Right hindlimb (tissue), 1 donor: Measurements from ENCODE around the gene TOP2A.
"Not testable (repeated sequence)": the region's sequence is repeated elsewhere in the genome, so short reads cannot be mapped to it uniquely, and the experiment has no call there.

Source experiments
- DNase-seq: peaks from one replicate; pipeline ENCODE4 v3.0.0-alpha.2; 2018

TOP2A gene

GRCh38 chr17:40431231-40431602 lies 13.5 kb upstream of the TOP2A start:
- DNase-seq, result no peak

GRCh38 chr17:40430272-40431230 lies 12.9 kb upstream of the TOP2A start:
- DNase-seq, result no peak

GRCh38 chr17:40427002-40427491 lies 9.4 kb upstream of the TOP2A start:
- DNase-seq, result no peak

- DNase-seq, result peak; percentile 10
Measured at GRCh38 chr17:40425741-40426140, 8.0 kb upstream of the TOP2A start.

GRCh38 chr17:40422990-40423633 lies 5.4 kb upstream of the TOP2A start:
- DNase-seq, result no peak

GRCh38 chr17:40419559-40420331 lies 2.0 kb upstream of the TOP2A start:
- no peak for DNase-seq

GRCh38 chr17:40418428-40418706 lies 671 bp upstream of the TOP2A start:
- DNase-seq, result no peak

GRCh38 chr17:40417258-40417608 lies 463 bp downstream of the TOP2A start:
- DNase-seq, result no peak

- no peak for DNase-seq
Measured at GRCh38 chr17:40416671-40417070, 1.0 kb downstream of the TOP2A start.

- DNase-seq, result no peak
Measured at GRCh38 chr17:40415390-40415789, 2.3 kb downstream of the TOP2A start.

- not testable (repeated sequence) for DNase-seq
Measured at GRCh38 chr17:40414312-40414711, 3.4 kb downstream of the TOP2A start.

- no peak for DNase-seq
Measured at GRCh38 chr17:40412880-40413279, 4.8 kb downstream of the TOP2A start.

- DNase-seq, result no peak
Measured at GRCh38 chr17:40411821-40412220, 5.9 kb downstream of the TOP2A start.

GRCh38 chr17:40410082-40410481 lies 7.6 kb downstream of the TOP2A start:
- no peak for DNase-seq

GRCh38 chr17:40409540-40409939 lies 8.2 kb downstream of the TOP2A start:
- DNase-seq, result not testable (repeated sequence)

GRCh38 chr17:40407460-40407859 lies 10.2 kb downstream of the TOP2A start:
- no peak for DNase-seq

GRCh38 chr17:40404003-40404402 lies 13.7 kb downstream of the TOP2A start:
- no peak for DNase-seq

GRCh38 chr17:40402668-40403067 lies 15.0 kb downstream of the TOP2A start:
- no peak for DNase-seq

GRCh38 chr17:40399185-40399584 lies 18.5 kb downstream of the TOP2A start:
- DNase-seq, result no peak

- DNase-seq, result not testable (repeated sequence)
Measured at GRCh38 chr17:40386555-40386954, 31.1 kb downstream of the TOP2A start.

- no peak for DNase-seq
Measured at GRCh38 chr17:40382251-40382650, 35.4 kb downstream of the TOP2A start.

- no peak for DNase-seq
Measured at GRCh38 chr17:40378966-40379365, 38.7 kb downstream of the TOP2A start.

GRCh38 chr17:40377832-40378231 lies 39.9 kb downstream of the TOP2A start:
- no peak for DNase-seq

- not testable (repeated sequence) for DNase-seq
Measured at GRCh38 chr17:40376541-40376940, 41.2 kb downstream of the TOP2A start.
